ENCODE measurements around the gene FSTL3.
A peak's percentile ranks its signal among the peaks of the same experiment; 100 is the strongest.

Gene FSTL3

DNA sequence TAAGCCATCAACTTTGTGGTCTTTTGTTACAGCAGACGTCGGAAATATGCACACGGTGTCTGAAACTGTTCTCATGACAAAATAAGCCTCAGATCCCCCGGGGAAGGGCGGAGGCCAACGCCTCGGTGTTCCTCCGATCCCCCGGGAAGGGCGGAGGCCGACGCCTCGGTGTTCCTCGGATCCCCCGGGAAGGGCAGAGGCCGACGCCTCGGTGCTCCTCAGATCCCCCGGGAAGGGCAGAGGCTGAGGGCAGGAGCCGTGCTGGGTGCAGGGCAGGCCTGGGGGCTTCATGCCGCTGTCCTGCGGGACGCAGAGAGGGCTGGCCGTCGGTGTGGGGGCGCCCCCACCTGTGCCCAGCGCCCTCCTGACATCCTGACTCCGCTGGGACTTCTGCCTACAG, 31.8 kb upstream of the FSTL3 start:
- Histone ChIP-seq H3K9me3 (ENCODE audit: insufficient read depth, low read length, severe bottlenecking) (no peaks in the 10 kb centered on the region), H4K20me1 (ENCODE audit: insufficient read depth, low read length) (peaks cover 19% of the 10 kb centered on the region), H3K4me1 (ENCODE audit: insufficient read depth, low read length) (no peaks in the 10 kb centered on the region), H3K9ac (ENCODE audit: low read depth, low read length) (no peak overlapping the region), H2AFZ (ENCODE audit: low read depth, low read length) (no peak overlapping the region), H3K79me2 (ENCODE audit: insufficient read depth, low read length) (peaks cover 1% of the 10 kb centered on the region; the same call in 1 of the 2 replicates), H3K4me2 (ENCODE audit: insufficient read depth, low read length) (no peak overlapping the region), H3K36me3 (ENCODE audit: insufficient read depth, low read length) (peaks cover 39% of the 10 kb centered on the region), H3K4me3 (ENCODE audit: low read depth in 1 of 2, low read length in 2 of 2) (no peak overlapping the region), H3K27ac (ENCODE audit: low read length) (no peak overlapping the region), H3K27me3 (ENCODE audit: insufficient read depth, low read length, poor library complexity) (no peaks in the 10 kb centered on the region)
- no peak for TF ChIP-seq EZH2 (IDR thresholded peaks at IDR 0.05; ENCODE audit: borderline replicate concordance, low read depth, low read length, severe bottlenecking)
- TF ChIP-seq, protein P1, sequence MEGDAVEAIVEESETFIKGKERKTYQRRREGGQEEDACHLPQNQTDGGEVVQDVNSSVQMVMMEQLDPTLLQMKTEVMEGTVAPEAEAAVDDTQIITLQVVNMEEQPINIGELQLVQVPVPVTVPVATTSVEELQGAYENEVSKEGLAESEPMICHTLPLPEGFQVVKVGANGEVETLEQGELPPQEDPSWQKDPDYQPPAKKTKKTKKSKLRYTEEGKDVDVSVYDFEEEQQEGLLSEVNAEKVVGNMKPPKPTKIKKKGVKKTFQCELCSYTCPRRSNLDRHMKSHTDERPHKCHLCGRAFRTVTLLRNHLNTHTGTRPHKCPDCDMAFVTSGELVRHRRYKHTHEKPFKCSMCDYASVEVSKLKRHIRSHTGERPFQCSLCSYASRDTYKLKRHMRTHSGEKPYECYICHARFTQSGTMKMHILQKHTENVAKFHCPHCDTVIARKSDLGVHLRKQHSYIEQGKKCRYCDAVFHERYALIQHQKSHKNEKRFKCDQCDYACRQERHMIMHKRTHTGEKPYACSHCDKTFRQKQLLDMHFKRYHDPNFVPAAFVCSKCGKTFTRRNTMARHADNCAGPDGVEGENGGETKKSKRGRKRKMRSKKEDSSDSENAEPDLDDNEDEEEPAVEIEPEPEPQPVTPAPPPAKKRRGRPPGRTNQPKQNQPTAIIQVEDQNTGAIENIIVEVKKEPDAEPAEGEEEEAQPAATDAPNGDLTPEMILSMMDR (IDR thresholded peaks at IDR 0.05; ENCODE audit: borderline replicate concordance, extremely low read depth, low read length, poor library complexity, severe bottlenecking), result no peak
- DNase-seq (no peak), ATAC-seq (ENCODE audit: insufficient read depth, low read depth) (no peak)

DNA sequence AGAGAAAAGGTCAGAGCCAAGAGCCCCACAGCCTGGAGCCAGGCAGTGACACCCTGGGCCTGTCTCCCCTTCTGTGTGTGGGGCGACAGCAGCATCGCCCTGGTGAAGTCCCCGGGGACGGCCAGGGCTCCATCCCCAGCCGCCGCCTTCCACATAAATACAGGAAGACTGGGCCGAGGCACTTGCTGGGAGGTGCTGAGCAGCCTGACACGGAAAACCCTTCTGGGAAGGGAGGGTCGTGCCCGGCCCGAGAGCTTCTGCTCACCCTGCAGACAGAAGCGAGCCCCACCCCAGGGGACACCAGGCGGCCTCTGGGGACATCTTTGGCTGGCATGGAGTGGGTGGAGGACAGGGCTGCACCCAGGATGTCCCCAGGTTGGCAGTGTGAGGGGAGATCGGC, 31.4 kb upstream of the FSTL3 start:
- Histone ChIP-seq H3K9ac (ENCODE audit: low read depth, low read length) (no peak overlapping the region), H3K4me2 (ENCODE audit: insufficient read depth, low read length) (no peak overlapping the region), H3K27ac (ENCODE audit: low read length) (no peak overlapping the region), H2AFZ (ENCODE audit: low read depth, low read length) (no peak overlapping the region), H4K20me1 (ENCODE audit: insufficient read depth, low read length) (peaks cover 22% of the 10 kb centered on the region), H3K36me3 (ENCODE audit: insufficient read depth, low read length) (peaks cover 42% of the 10 kb centered on the region), H3K79me2 (ENCODE audit: insufficient read depth, low read length) (peaks cover 4% of the 10 kb centered on the region; the same call in 1 of the 2 replicates), H3K4me1 (ENCODE audit: insufficient read depth, low read length) (no peaks in the 10 kb centered on the region), H3K27me3 (ENCODE audit: insufficient read depth, low read length, poor library complexity) (no peaks in the 10 kb centered on the region), H3K9me3 (ENCODE audit: insufficient read depth, low read length, severe bottlenecking) (no peaks in the 10 kb centered on the region), H3K4me3 (ENCODE audit: low read depth in 1 of 2, low read length in 2 of 2) (no peak overlapping the region)
- no peak for ATAC-seq (ENCODE audit: insufficient read depth, low read depth)
- TF ChIP-seq, protein P1 (IDR thresholded peaks at IDR 0.05; ENCODE audit: borderline replicate concordance, extremely low read depth, low read length, poor library complexity, severe bottlenecking), result no peak
- TF ChIP-seq EZH2 (IDR thresholded peaks at IDR 0.05; ENCODE audit: borderline replicate concordance, low read depth, low read length, severe bottlenecking), result no peak
- no peak for DNase-seq

DNA sequence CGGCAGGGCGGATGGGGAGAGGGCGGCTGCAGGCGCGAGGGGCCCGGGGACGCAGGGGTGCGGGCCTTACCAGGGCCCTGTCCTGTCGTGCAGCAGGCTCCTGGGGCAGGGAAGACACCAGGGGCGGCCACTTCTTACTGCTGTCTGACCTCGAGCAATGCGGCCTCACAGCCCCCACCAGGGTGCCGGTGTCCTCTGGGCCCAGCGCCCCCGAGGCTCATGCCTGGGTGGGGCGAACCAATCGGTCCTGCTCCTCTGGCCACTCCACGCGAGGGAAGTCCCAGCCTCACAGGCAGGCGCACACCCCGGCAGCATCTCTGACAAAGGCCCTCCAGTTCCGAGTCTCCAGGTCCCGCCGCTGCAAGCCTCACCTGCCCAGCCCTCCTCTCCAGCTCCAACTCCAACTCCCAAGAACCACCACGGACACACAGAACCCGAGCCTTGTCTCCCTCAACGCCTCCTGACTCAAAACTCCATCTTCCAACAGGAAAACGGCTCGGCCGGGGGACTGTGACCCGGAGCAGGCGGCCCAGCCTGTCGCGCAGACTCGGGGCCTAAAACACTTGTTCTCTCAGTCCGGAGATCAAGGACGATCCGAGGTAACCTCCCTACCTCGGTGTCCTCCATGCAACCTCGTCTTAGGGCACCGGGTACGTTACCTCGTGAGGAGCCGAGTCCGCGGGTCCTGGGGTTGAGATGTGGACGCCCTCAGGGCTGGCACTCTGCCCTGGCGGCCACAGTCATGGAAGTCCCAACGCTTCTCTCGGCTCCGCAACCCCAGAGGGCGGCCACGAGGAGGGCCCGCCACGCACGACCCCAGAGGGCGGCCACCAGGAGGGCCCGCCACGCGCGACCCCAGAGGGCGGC, 30.0 kb upstream of the FSTL3 start:
- peaks cover 54% of the 10 kb centered on the region for H3K36me3 ChIP-seq (ENCODE audit: insufficient read depth, low read length)
- H2AFZ ChIP-seq (ENCODE audit: low read depth, low read length), result no peak overlapping the region
- peak; percentile 10; the same call in 1 of the 3 replicates for ATAC-seq (ENCODE audit: insufficient read depth, low read depth)
- H3K79me2 ChIP-seq (ENCODE audit: insufficient read depth, low read length), result peaks cover 5% of the 10 kb centered on the region
- no peak overlapping the region for H3K27ac ChIP-seq (ENCODE audit: low read length)
- no peak for DNase-seq
- peaks cover 31% of the 10 kb centered on the region for H4K20me1 ChIP-seq (ENCODE audit: insufficient read depth, low read length)
- H3K4me2 ChIP-seq (ENCODE audit: insufficient read depth, low read length), result no peak overlapping the region
- H3K9ac ChIP-seq (ENCODE audit: low read depth, low read length), result no peak overlapping the region
- H3K27me3 ChIP-seq (ENCODE audit: insufficient read depth, low read length, poor library complexity), result no peaks in the 10 kb centered on the region
- no peak overlapping the region for H3K4me3 ChIP-seq (ENCODE audit: low read depth in 1 of 2, low read length in 2 of 2)
- TF ChIP-seq, protein P1 (IDR thresholded peaks at IDR 0.05; ENCODE audit: borderline replicate concordance, extremely low read depth, low read length, poor library complexity, severe bottlenecking), result no peak
- no peak for TF ChIP-seq EZH2 (IDR thresholded peaks at IDR 0.05; ENCODE audit: borderline replicate concordance, low read depth, low read length, severe bottlenecking)
- H3K4me1 ChIP-seq (ENCODE audit: insufficient read depth, low read length), result no peaks in the 10 kb centered on the region
- H3K9me3 ChIP-seq (ENCODE audit: insufficient read depth, low read length, severe bottlenecking), result no peaks in the 10 kb centered on the region

All from DND-41 (cell line).